Liver (tissue), 9 donors: ENCODE results near the gene EMP2. TPM values are rescaled to one million over a fixed set of nuclear protein-coding genes. Genes with fewer than 3 reads are reported as not detected.

Experiments
- DNase-seq: peaks from one replicate; pipeline ENCODE4 v3.0.0-alpha.2; 2017; ENCODE audit warnings: low spot score
- H3K27ac ChIP-seq, 2 donors: one replicate each; pipeline ENCODE4 v1.7.0; 2013; ENCODE audit warnings: inconsistent platforms in 2 of 2, low read length in 2 of 2, control low read depth in 1 of 2, low read depth in 1 of 2, mild to moderate bottlenecking in 1 of 2
- H3K27me3 ChIP-seq, 4 donors: one replicate each; pipeline versions ENCODE4 v1.6.1 to v1.7.0; 2013; ENCODE audit warnings: low read length in 3 of 4, inconsistent platforms in 1 of 4, mild to moderate bottlenecking in 1 of 4, moderate library complexity in 1 of 4; ENCODE audit not compliant: control insufficient read depth in 4 of 4, insufficient read depth in 4 of 4
- H3K36me3 ChIP-seq, 4 donors: one replicate each; pipeline versions ENCODE4 v1.6.1 to v1.7.0; 2013; ENCODE audit warnings: low read length in 3 of 4, mild to moderate bottlenecking in 3 of 4, low read depth in 1 of 4, moderate library complexity in 1 of 4; ENCODE audit not compliant: control insufficient read depth in 4 of 4, insufficient read depth in 3 of 4
- H3K4me1 ChIP-seq, 4 donors: one replicate each; pipeline versions ENCODE4 v1.6.1 to v1.7.0; 2013; ENCODE audit warnings: low read length in 3 of 4, mild to moderate bottlenecking in 3 of 4, moderate library complexity in 1 of 4; ENCODE audit not compliant: control insufficient read depth in 4 of 4, insufficient read depth in 4 of 4
- H3K4me3 ChIP-seq, 3 donors: one replicate each; pipeline versions ENCODE4 v1.6.1 to v1.7.0; 2013; ENCODE audit warnings: low read length in 3 of 3, control low read depth in 1 of 3, low read depth in 1 of 3, mild to moderate bottlenecking in 1 of 3
- H3K9ac ChIP-seq, 2 donors: one replicate each; pipeline ENCODE4 v1.7.0; 2013; ENCODE audit warnings: low read length in 2 of 2, mild to moderate bottlenecking in 2 of 2, moderate library complexity in 2 of 2, control low read depth in 1 of 2, low read depth in 1 of 2
- H3K9me3 ChIP-seq, 4 donors: one replicate each; pipeline versions ENCODE4 v1.6.1 to v1.7.0; 2013; ENCODE audit warnings: low read length in 3 of 4; ENCODE audit not compliant: control insufficient read depth in 4 of 4
- ATF3 ChIP-seq: IDR thresholded peaks from 2 replicates; pipeline ENCODE4 v1.6.1; 2016; ENCODE audit warnings: antibody characterized with exemption
- CTCF ChIP-seq: fragments of 150-350 bp; IDR thresholded peaks from 2 replicates; pipeline ENCODE4 v1.5.1; 2017; ENCODE audit warnings: improper control_type of control experiment, low read depth, low read length; ENCODE audit not compliant: missing input control
- FOXA2 ChIP-seq: IDR thresholded peaks from 2 replicates; pipeline ENCODE4 v1.6.1; 2016; ENCODE audit warnings: antibody characterized with exemption
- GABPA ChIP-seq, 2 donors: IDR thresholded peaks in 1 of 2; conservative IDR thresholded peaks in 1 of 2; 2 replicates each; pipeline ENCODE4 v1.6.1; 2016; ENCODE audit warnings: antibody characterized with exemption in 2 of 2, mild to moderate bottlenecking in 1 of 2, moderate library complexity in 1 of 2
- HNF4A ChIP-seq, 2 donors: conservative IDR thresholded peaks; 2 replicates each; pipeline ENCODE4 v1.6.1; 2016; ENCODE audit warnings: antibody characterized with exemption in 2 of 2, mild to moderate bottlenecking in 2 of 2
- HNF4G ChIP-seq: IDR thresholded peaks from 2 replicates; pipeline ENCODE4 v1.6.1; 2016; ENCODE audit warnings: antibody characterized with exemption
- MAX ChIP-seq: IDR thresholded peaks from 2 replicates; pipeline ENCODE4 v1.6.1; 2016; ENCODE audit warnings: antibody characterized with exemption
- NR2F2 ChIP-seq: IDR thresholded peaks from 2 replicates; pipeline ENCODE4 v1.6.1; 2016; ENCODE audit warnings: antibody characterized with exemption
- RAD21 ChIP-seq, 2 donors: IDR thresholded peaks; 2 replicates each; pipeline ENCODE4 v1.6.1; 2016; ENCODE audit warnings: antibody characterized with exemption in 2 of 2, mild to moderate bottlenecking in 2 of 2
- REST ChIP-seq: IDR thresholded peaks from 2 replicates; pipeline ENCODE4 v1.6.1; 2016; ENCODE audit warnings: antibody characterized with exemption, mild to moderate bottlenecking
- RXRA ChIP-seq, 2 donors: IDR thresholded peaks; 2 replicates each; pipeline ENCODE4 v1.6.1; 2017 to 2018; ENCODE audit warnings: antibody characterized with exemption in 2 of 2, mild to moderate bottlenecking in 1 of 2
- SP1 ChIP-seq: IDR thresholded peaks from 2 replicates; pipeline ENCODE4 v1.6.1; 2018; ENCODE audit warnings: antibody characterized with exemption, mild to moderate bottlenecking
- TAF1 ChIP-seq: conservative IDR thresholded peaks from 2 replicates; pipeline ENCODE4 v1.6.1; 2016; ENCODE audit warnings: antibody characterized with exemption, mild to moderate bottlenecking
- YY1 ChIP-seq: IDR thresholded peaks from 2 replicates; pipeline ENCODE4 v1.6.1; 2016; ENCODE audit warnings: antibody characterized with exemption, mild to moderate bottlenecking
- WGBS: extraction: QIAGEN DNeasy Blood & Tissue Kit; methylation state at CpG from one replicate; pipeline ENCODE4 v1.1.7; 2013; 5-methylcytosine and 5-hydroxymethylcytosine counted together
- polyA plus RNA-seq, 2 donors: library from polyadenylated mRNA; stranded (reverse) in 1 of 2; unstranded in 1 of 2; fragments of 200-250 nt in 1 of 2; fragments of >200 nt in 1 of 2; fragmentation: Nextera tagmentation in 1 of 2; extraction: Ambion mirVana in 1 of 2; gene quantifications; one replicate each; pipeline versions ENCODE4 v1.2.1 to v1.2.3, GENCODE V29; 2013 to 2015
- total RNA-seq, 2 donors: library from RNA; depleted of rRNA; stranded (reverse); fragments of >200 nt; gene quantifications; one replicate each; pipeline ENCODE4 v1.2.3, GENCODE V29; 2014
- donor health status: healthy.
- donor health status: healthy.
- donor health status: healthy.
- donor health status: healthy.
- donor health status: healthy.

Gene EMP2
- total and polyA plus RNA-seq, 4 donors, result 6.2 to 138 (median 66.7) TPM

GRCh38 chr16:10594312-10594950 is 14.0 kb upstream of the EMP2 start:
- no peak overlapping the region for H3K9ac ChIP-seq
- no peak for DNase-seq
- WGBS, result 65% methylated on average over 9 of the region's 9 CpGs
- no peak overlapping the region for H3K27ac ChIP-seq
- no peaks in the 10 kb centered on the region for H3K9me3 ChIP-seq
- no peaks in the 10 kb centered on the region for H3K27me3 ChIP-seq
- H3K36me3 ChIP-seq, result no peaks in the 10 kb centered on the region
- H3K4me1 ChIP-seq, result no peaks in the 10 kb centered on the region
- TF ChIP-seq NR2F2 (no peak), FOXA2 (no peak), GABPA (IDR thresholded peaks at IDR 0.05 in 1 of 2, conservative IDR thresholded peaks at IDR 0.05 in 1 of 2) (no peak), HNF4G (no peak), CTCF (no peak), ATF3 (no peak)
- H3K4me3 ChIP-seq, result no peak overlapping the region

GRCh38 chr16:10592611-10593010 is 12.2 kb upstream of the EMP2 start:
- 86% methylated on average over 1 of the region's 1 CpG for WGBS
- TF ChIP-seq SP1 (no peak), CTCF (no peak), RAD21 (IDR thresholded peaks at IDR 0.05) (no peak), ATF3 (no peak), TAF1 (no peak), HNF4A (conservative IDR thresholded peaks at IDR 0.05) (no peak), FOXA2 (no peak)
- Histone ChIP-seq H3K36me3 (no peaks in the 10 kb centered on the region), H3K27ac (no peak overlapping the region), H3K9me3 (no peaks in the 10 kb centered on the region), H3K9ac (no peak overlapping the region), H3K4me3 (no peak overlapping the region), H3K4me1 (no peaks in the 10 kb centered on the region), H3K27me3 (no peaks in the 10 kb centered on the region)
- no peak for DNase-seq

- Histone ChIP-seq H3K27ac (no peak overlapping the region), H3K4me3 (no peak overlapping the region), H3K36me3 (no peaks in the 10 kb centered on the region), H3K9ac (no peak overlapping the region), H3K9me3 (no peaks in the 10 kb centered on the region), H3K4me1 (no peaks in the 10 kb centered on the region), H3K27me3 (no peaks in the 10 kb centered on the region)
- 82% methylated on average over 4 of the region's 4 CpGs for WGBS
- no peak for DNase-seq
- TF ChIP-seq ATF3, result no peak
- no peak for TF ChIP-seq RXRA (IDR thresholded peaks at IDR 0.05)
- no peak for TF ChIP-seq YY1
- TF ChIP-seq MAX, result no peak
- no peak for TF ChIP-seq CTCF
- no peak for TF ChIP-seq SP1
- TF ChIP-seq RAD21 (IDR thresholded peaks at IDR 0.05), result no peak
- TF ChIP-seq HNF4G, result no peak
- no peak for TF ChIP-seq FOXA2
- no peak for TF ChIP-seq GABPA (IDR thresholded peaks at IDR 0.05 in 1 of 2, conservative IDR thresholded peaks at IDR 0.05 in 1 of 2)
- TF ChIP-seq NR2F2, result no peak
- no peak for TF ChIP-seq REST
Measured at GRCh38 chr16:10590342-10590741, 9.9 kb upstream of the EMP2 start.
